Breast epithelium (tissue), 3 donors: Measurements from ENCODE around the gene SNX33.

Source experiments
- CTCF ChIP-seq, 3 donors: fragments of 450-650 bp; IDR thresholded peaks; one replicate each; pipeline ENCODE4 v1.5.1; 2016 to 2017; ENCODE audit warnings: antibody characterized with exemption in 3 of 3, mild to moderate bottlenecking in 3 of 3, moderate library complexity in 3 of 3
- POLR2A ChIP-seq: fragments of 450-650 bp; IDR thresholded peaks from one replicate; pipeline ENCODE4 v1.6.1; 2016; ENCODE audit warnings: antibody characterized with exemption, mild to moderate bottlenecking, moderate library complexity

DNA sequence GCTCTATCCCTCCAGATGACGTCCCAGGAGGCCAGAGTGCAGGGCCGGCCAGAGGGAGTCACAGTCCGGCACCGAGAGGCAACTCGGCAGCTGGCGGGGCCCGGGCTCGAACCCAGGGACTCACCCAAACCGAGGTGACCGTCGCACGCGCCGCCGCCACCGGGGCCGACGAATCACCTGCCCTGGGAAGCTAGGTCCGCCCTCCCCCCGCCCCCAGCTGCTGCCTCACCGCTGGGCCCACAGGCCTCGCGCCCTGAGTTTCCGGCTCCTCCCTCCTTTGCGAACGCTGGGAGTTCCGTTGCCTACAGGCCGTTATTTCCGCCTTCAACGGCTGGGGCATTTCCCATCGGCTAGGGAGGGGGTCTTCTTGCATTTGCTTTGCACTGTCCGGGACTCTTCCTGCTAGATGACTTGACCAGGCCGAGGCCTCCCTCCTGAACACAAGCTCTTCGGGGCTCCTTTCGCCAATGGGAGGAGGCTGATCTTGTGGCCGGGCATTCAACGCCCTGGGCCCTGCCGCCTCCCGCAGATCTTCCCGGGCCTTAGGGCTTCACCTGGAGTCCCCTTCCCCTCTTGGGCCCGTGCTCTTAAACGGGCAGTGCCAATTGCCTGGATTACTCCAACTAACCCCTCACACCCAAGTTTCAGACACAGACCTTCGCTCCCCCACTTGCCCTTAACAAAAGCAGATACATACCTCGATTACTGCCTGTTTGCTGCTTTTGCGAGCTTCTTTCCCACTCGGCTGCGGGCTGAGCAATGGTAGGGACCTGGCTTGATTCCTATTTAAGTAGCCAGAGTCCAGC, 22.0 kb upstream of the SNX33 start, which contains the start of gene SNUPN:
- TF ChIP-seq POLR2A: no peak
- peak in 1 of 3 donors; percentile 15 for TF ChIP-seq CTCF (IDR thresholded peaks at IDR 0.05)
